HG02885 (cell line): ENCODE data around the gene CFAP299.
A peak's percentile ranks its signal among the peaks of the same experiment; 100 is the strongest.
"Not testable (repeated sequence)": the region's sequence is repeated elsewhere in the genome, so short reads cannot be mapped to it uniquely, and the experiment has no call there.

Experiments
- ATAC-seq: cut with Tn5 transposase; IDR thresholded peaks from one replicate; pipeline ENCODE4 v1.9.1; 2021; ENCODE audit warnings: mild to moderate bottlenecking; ENCODE audit not compliant: unreplicated experiment, poor library complexity

The CFAP299 gene

DNA sequence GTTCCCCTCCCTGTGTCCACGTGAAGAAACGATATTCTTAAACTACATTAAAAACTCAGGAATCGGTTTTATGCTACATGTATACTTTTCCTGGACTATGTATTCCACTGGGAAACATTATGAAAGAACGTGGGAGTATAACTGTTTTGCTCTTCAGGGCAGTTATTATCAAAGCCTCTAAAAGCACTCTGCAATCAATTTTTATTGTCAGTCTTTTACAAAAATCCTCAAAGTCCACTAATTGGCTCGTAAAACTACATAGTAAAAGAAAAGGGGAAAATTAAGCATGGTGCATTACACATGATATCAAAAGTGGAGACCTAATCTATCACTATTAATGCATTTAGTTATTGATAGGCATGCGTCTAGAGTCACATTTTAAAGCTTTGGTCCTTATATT, 11.4 kb upstream of the CFAP299 start:
- ATAC-seq, result no peak

GRCh38 chr4:80331693-80332092, 3.8 kb upstream of the CFAP299 start:
- ATAC-seq, result no peak

DNA sequence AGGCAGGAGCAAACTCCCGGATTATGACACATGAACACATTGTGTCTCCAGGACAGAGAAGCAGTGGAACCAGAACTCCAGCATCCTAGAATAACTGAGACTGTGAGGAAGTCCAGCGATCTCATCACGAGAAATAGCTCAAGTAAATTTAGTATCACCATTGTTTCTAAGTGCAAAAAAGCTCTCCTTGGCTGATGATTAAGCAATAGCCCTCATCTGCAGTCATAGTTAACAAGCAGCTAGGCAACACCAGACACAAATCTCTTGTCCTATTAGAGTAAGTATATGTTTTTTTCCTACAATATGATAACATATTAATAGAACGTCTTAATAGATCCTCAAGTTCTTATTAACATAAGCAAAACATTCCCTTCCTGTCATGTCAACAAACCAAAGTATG, 2.4 kb upstream of the CFAP299 start:
- ATAC-seq, result no peak

GRCh38 chr4:80334568-80334967, 962 bp upstream of the CFAP299 start:
- no peak for ATAC-seq

DNA sequence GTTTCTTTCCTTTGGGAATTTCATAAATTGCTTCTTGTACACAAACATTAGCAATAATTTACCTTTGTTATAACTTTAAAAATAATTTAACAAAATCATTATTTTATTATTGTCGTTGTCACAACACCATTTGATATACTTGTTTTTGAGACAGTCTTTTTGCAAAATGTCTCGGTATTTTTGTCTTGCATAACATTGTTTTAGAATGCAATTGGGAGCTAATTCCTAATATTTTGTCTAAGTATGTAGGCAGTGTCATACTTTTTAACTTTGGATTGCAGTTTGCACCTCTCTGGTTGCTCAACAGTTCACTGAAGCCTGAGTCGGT, 340 bp upstream of the CFAP299 start:
- ATAC-seq, result no peak

DNA sequence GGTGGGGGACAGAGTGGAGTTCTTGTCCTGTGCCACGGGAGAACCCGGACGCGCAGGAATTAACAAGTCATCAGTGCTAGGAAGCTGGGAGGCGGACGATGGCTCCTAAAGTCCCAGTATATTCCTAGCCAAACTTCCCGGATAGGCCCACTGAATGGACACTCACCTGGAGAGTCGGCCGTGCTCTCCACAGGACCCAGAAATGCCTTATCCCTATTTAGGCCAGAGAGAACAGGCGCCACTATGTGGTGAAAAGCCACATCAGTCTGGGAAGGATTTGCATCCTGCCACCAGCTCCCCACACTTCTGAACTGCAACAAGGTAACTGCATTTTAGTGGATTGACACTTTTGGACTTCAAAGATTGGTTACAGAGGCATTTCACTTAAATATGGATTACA, 1.1 kb downstream of the CFAP299 start:
- no peak for ATAC-seq

DNA sequence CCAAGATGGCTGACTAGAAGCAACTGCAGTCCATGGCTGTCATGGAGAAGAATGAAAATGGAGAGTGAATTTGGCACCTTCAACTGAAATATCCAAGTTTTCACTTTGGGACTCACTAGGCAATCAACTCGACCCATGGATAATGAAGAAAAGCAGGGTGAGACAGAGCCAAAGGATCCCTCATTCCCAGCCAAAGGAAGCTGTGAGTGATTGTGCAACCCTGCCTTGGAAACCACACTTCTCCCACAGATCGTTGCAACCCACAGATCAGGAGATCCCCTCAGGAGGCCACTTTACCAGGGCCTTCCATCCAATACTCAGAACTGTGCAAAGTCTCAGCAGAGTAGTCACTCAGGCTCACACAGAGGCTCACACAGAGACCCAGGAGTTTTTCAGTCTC, 4.5 kb downstream of the CFAP299 start:
- no peak for ATAC-seq

GRCh38 chr4:80342684-80343083, 7.2 kb downstream of the CFAP299 start:
- ATAC-seq, result not testable (repeated sequence)

DNA sequence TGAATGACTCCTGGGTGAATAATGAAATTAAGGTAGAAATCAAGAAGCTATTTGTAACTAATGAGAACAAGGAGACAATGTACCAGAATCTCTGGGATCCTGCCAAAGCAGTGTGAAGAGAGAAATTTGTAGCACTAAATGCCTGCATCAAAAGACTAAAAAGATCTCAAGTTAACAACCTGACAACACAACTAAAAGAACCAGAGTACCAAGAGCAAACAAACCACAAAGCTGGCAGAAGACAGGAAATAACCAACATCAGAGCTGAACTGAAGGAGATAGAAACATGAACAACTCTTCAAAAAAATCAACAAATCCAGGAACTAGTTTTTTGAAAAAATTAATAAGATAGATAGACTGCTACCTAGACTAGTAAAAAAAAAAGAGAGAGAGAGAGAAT, 8.4 kb downstream of the CFAP299 start:
- no peak for ATAC-seq

DNA sequence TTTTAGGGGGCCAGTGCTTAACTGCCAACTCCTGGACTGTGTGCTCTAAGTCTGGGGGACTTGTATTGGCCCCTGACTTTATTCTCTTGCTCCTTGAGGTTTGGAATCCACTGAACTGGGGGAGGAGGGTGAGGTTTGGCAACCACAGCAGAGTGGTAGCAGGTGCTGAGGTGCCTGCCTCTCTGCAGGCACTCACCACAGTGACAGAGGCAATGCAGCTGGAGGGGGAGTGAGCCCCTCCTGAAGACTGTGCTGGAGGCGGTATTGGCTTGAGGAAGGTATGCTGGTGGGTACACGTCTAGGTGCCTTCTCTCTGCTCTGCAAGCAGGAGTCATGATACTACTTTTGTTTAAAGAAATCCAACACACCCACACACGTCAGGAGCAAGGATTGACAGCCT, 24.6 kb downstream of the CFAP299 start:
- no peak for ATAC-seq

DNA sequence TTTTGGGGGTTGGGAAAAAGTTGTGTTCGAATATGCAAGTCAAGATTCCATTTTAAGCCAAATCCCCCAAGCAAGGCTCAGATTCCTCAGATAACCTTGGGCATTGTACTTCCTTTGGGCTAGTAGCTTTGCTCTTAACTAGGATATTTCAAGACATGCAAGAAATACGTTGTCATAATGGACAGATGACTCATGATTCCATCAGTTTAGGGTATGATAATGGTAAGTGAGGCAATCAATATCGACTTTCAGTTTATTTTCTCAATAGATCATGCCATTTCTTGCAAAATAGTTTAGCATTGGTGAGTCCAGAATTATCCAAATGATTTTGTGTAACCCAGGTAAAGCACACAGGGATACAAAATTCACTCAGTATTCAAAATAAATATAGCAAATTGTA, 25.4 kb downstream of the CFAP299 start:
- no peak for ATAC-seq

GRCh38 chr4:80361329-80361900, 25.9 kb downstream of the CFAP299 start:
- ATAC-seq, result no peak

- peak; percentile 68 for ATAC-seq
Measured at GRCh38 chr4:80362578-80363181, 27.1 kb downstream of the CFAP299 start.

DNA sequence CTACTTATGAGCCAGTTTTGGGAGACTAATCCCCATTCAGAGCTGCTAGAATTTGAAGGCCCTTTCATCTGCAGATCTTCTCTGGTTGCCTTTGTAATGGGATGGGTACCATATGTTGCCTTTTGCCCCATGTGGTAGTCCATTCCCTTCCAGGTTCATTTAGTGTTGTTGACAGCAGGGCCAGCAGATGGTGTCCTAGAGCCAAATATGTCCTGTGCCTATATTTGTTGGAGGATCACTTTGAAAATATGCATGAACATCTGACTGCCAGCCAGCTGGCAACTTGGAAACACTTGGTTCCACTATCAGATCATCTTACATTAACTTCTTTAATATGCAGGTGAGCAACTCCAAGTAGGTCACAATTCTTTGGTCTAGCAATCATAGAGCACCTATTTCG, 30.4 kb downstream of the CFAP299 start:
- peak; percentile 89 for ATAC-seq

GRCh38 chr4:80367737-80368136, 32.2 kb downstream of the CFAP299 start:
- ATAC-seq, result no peak

GRCh38 chr4:80370635-80371034, 35.1 kb downstream of the CFAP299 start:
- no peak for ATAC-seq

GRCh38 chr4:80371046-80371445, 35.5 kb downstream of the CFAP299 start:
- no peak for ATAC-seq

- no peak for ATAC-seq
Measured at GRCh38 chr4:80374180-80374579, 38.6 kb downstream of the CFAP299 start.

- ATAC-seq, result no peak
Measured at GRCh38 chr4:80382090-80382832, 46.7 kb downstream of the CFAP299 start.

GRCh38 chr4:80385397-80386280, 50.1 kb downstream of the CFAP299 start:
- no peak for ATAC-seq

GRCh38 chr4:80386281-80386886, 50.9 kb downstream of the CFAP299 start:
- ATAC-seq, result no peak
